ENCODE measurements around the gene SAMD4A.

SAMD4A gene

GRCh38 chr14:54812617-54813016 lies 245.7 kb downstream of the SAMD4A start:
- Histone ChIP-seq H3K27me3 (ENCODE audit: insufficient read depth, low read depth) (no peaks in the 10 kb centered on the region), H3K4me2 (no peak overlapping the region), H3K9ac (no peak overlapping the region), H2AFZ (ENCODE audit: low read depth) (no peak overlapping the region), H3K4me3 (IDR thresholded peaks at IDR 0.05; ENCODE audit: insufficient read depth, low read depth, low read length) (no peak overlapping the region), H3K79me2 (ENCODE audit: insufficient read depth, low read depth) (no peaks in the 10 kb centered on the region), H3K36me3 (ENCODE audit: insufficient read depth) (no peaks in the 10 kb centered on the region), H4K20me1 (ENCODE audit: insufficient read depth) (no peaks in the 10 kb centered on the region), H3K4me1 (ENCODE audit: low read depth, poor library complexity, severe bottlenecking) (no peaks in the 10 kb centered on the region), H3K27ac (no peak overlapping the region)
- no peak for TF ChIP-seq CTCF (conservative IDR thresholded peaks at IDR 0.05; ENCODE audit: low read depth, low read length)

GRCh38 chr14:54813081-54813480 lies 246.2 kb downstream of the SAMD4A start:
- TF ChIP-seq CTCF (conservative IDR thresholded peaks at IDR 0.05; ENCODE audit: low read depth, low read length), result no peak
- Histone ChIP-seq H3K27ac (no peak overlapping the region), H3K36me3 (ENCODE audit: insufficient read depth) (no peaks in the 10 kb centered on the region), H3K9ac (no peak overlapping the region), H4K20me1 (ENCODE audit: insufficient read depth) (no peaks in the 10 kb centered on the region), H2AFZ (ENCODE audit: low read depth) (no peak overlapping the region), H3K4me3 (IDR thresholded peaks at IDR 0.05; ENCODE audit: insufficient read depth, low read depth, low read length) (no peak overlapping the region), H3K4me1 (ENCODE audit: low read depth, poor library complexity, severe bottlenecking) (no peaks in the 10 kb centered on the region), H3K4me2 (no peak overlapping the region), H3K27me3 (ENCODE audit: insufficient read depth, low read depth) (no peaks in the 10 kb centered on the region), H3K79me2 (ENCODE audit: insufficient read depth, low read depth) (no peaks in the 10 kb centered on the region)

GRCh38 chr14:54814076-54814475 lies 247.1 kb downstream of the SAMD4A start:
- Histone ChIP-seq H3K79me2 (ENCODE audit: insufficient read depth, low read depth) (no peaks in the 10 kb centered on the region), H4K20me1 (ENCODE audit: insufficient read depth) (no peaks in the 10 kb centered on the region), H3K9ac (no peak overlapping the region), H3K4me1 (ENCODE audit: low read depth, poor library complexity, severe bottlenecking) (no peaks in the 10 kb centered on the region), H3K36me3 (ENCODE audit: insufficient read depth) (no peaks in the 10 kb centered on the region), H3K27me3 (ENCODE audit: insufficient read depth, low read depth) (no peaks in the 10 kb centered on the region), H3K4me2 (no peak overlapping the region), H2AFZ (ENCODE audit: low read depth) (no peak overlapping the region), H3K27ac (no peak overlapping the region), H3K4me3 (IDR thresholded peaks at IDR 0.05; ENCODE audit: insufficient read depth, low read depth, low read length) (no peak overlapping the region)
- TF ChIP-seq CTCF (conservative IDR thresholded peaks at IDR 0.05; ENCODE audit: low read depth, low read length), result peak; percentile 33; the same call in 1 of the 2 replicates

- Histone ChIP-seq H3K4me1 (ENCODE audit: low read depth, poor library complexity, severe bottlenecking) (no peaks in the 10 kb centered on the region), H4K20me1 (ENCODE audit: insufficient read depth) (no peaks in the 10 kb centered on the region), H2AFZ (ENCODE audit: low read depth) (no peak overlapping the region), H3K4me3 (IDR thresholded peaks at IDR 0.05; ENCODE audit: insufficient read depth, low read depth, low read length) (no peak overlapping the region), H3K27me3 (ENCODE audit: insufficient read depth, low read depth) (no peaks in the 10 kb centered on the region), H3K79me2 (ENCODE audit: insufficient read depth, low read depth) (no peaks in the 10 kb centered on the region), H3K36me3 (ENCODE audit: insufficient read depth) (no peaks in the 10 kb centered on the region), H3K4me2 (no peak overlapping the region), H3K9ac (no peak overlapping the region), H3K27ac (no peak overlapping the region)
- no peak for TF ChIP-seq CTCF (conservative IDR thresholded peaks at IDR 0.05; ENCODE audit: low read depth, low read length)
These were observed 248.1 kb downstream of the SAMD4A start for GRCh38 chr14:54815016-54815415.

Measured in KMS-11 (cell line).